Caco-2 (cell line): ENCODE data around the gene DNAJC1. TPM values are rescaled to one million over a fixed set of nuclear protein-coding genes. Genes with fewer than 3 reads are reported as not detected.
"Not testable (repeated sequence)": the region's sequence is repeated elsewhere in the genome, so short reads cannot be mapped to it uniquely, and the experiment has no call there.

Source experiments
- BruUV-seq: library from RNA; stranded (reverse); fragments of 400-500 nt; replicated peaks from 2 replicates; lab custom pipeline; 2021; lab: Mats Ljungman, UMichigan
- CTCF ChIA-PET: fragments of 300-600 bp; sonication (Branson Sonifier 250); formaldehyde crosslinking; loops from one replicate; lab custom pipeline; 2022; ENCODE audit warnings: antibody characterized with exemption; lab: Charles Lee
- POLR2A ChIA-PET: fragments of 300-600 bp; sonication (Branson Sonifier 250); formaldehyde crosslinking; loops from one replicate; lab custom pipeline; 2022; ENCODE audit warnings: antibody characterized with exemption; lab: Charles Lee
- DNase-seq, 2 experiments: peaks; one replicate each; pipeline versions ENCODE4 v3.0.0 to v3.0.0-alpha.2; 2020 to 2022
- H3K27me3 ChIP-seq: replicated peaks from 2 replicates; pipeline ENCODE4 v1.6.0; 2011; ENCODE audit warnings: low read length; ENCODE audit not compliant: control insufficient read depth, insufficient read depth
- H3K36me3 ChIP-seq: 2 replicates; pipeline ENCODE4 v1.5.1; 2011; ENCODE audit warnings: low read length; ENCODE audit not compliant: control insufficient read depth, insufficient read depth
- H3K4me1 ChIP-seq: fragments of 250-450 bp; sonication (Bioruptor Pico); 2 replicates; pipeline ENCODE4 v1.5.1; 2020; ENCODE audit warnings: mild to moderate bottlenecking
- H3K4me3 ChIP-seq: 2 replicates; pipeline ENCODE4 v1.5.1; 2011; ENCODE audit warnings: low read depth, mild to moderate bottlenecking, control low read depth, low read length
- H3K9me3 ChIP-seq: fragments of 250-450 bp; sonication (Bioruptor Pico); 2 replicates; pipeline ENCODE4 v1.5.1; 2020; ENCODE audit warnings: mild to moderate bottlenecking, moderate library complexity
- H3K27ac Mint-ChIP-seq: one replicate; pipeline ENCODE4 v1.8.0; 2022; ENCODE audit warnings: mixed read lengths; ENCODE audit not compliant: unreplicated experiment
- H3K27me3 Mint-ChIP-seq: one replicate; pipeline ENCODE4 v1.8.0; 2022; ENCODE audit warnings: mixed read lengths; ENCODE audit not compliant: insufficient read depth, unreplicated experiment
- H3K36me3 Mint-ChIP-seq: one replicate; pipeline ENCODE4 v1.8.0; 2022; ENCODE audit warnings: mild to moderate bottlenecking, mixed read lengths; ENCODE audit not compliant: insufficient read depth, unreplicated experiment
- H3K4me1 Mint-ChIP-seq: one replicate; pipeline ENCODE4 v1.8.0; 2022; ENCODE audit warnings: low read depth, mixed read lengths; ENCODE audit not compliant: unreplicated experiment
- H3K4me3 Mint-ChIP-seq: one replicate; pipeline ENCODE4 v1.8.0; 2022; ENCODE audit warnings: mild to moderate bottlenecking, moderate library complexity, mixed read lengths; ENCODE audit not compliant: unreplicated experiment
- H3K9me3 Mint-ChIP-seq: one replicate; pipeline ENCODE4 v1.8.0; 2022; ENCODE audit warnings: mixed read lengths; ENCODE audit not compliant: unreplicated experiment
- CTCF ChIP-seq, 2 experiments: fragments of 200-600 bp in 1 of 2; IDR thresholded peaks; 1 replicate in 1 of 2; 2 replicates in 1 of 2; pipeline versions ENCODE4 v1.5.1 to v1.8.0; 2011 to 2022; ENCODE audit warnings: antibody characterized with exemption in 1 of 2, control low read depth in 1 of 2, inconsistent platforms in 1 of 2, low read depth in 1 of 2, low read length in 1 of 2, mild to moderate bottlenecking in 1 of 2, moderate library complexity in 1 of 2; ENCODE audit not compliant: insufficient read depth in 1 of 2, severe bottlenecking in 1 of 2, unreplicated experiment in 1 of 2
- intact Hi-C: fragments of 100-400 bp; cut with micrococcal nuclease; formaldehyde crosslinking; loops from one replicate; pipeline ENCODE4 v1.10.0; 2022; ENCODE audit not compliant: unreplicated experiment
- total RNA-seq: library from RNA; stranded (reverse); gene quantifications from 2 replicates; pipeline ENCODE4 v1.2.3, GENCODE V29; 2022

The DNAJC1 gene
- total RNA-seq, 1 experiment from 2014 or later, result 50.7 TPM

DNA sequence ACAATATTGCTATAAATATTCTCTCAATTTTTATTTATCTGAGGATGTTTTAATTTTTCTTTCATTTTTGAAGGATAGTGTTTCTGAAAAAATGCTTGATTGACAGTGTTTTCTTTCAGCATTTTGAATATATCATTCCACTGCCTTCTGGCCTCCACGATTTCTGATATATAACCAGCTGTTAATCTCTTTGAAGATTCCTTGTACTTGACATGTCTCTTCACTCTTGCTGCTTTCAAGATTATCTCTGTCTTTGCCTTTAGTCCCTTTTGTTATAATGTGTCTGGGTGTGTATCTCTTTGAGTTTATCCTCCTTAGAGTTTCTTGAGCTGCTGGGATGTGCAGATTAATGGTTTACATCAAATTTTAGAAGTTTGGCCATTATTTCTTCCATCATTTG lies 22.8 kb upstream of the DNAJC1 start:
- POLR2A ChIA-PET, result no interaction called here
- DNase-seq, result no peak
- no peak overlapping the region for H3K4me3 Mint-ChIP-seq
- H3K9me3 Mint-ChIP-seq, result peaks cover 26% of the 10 kb centered on the region
- Histone ChIP-seq H3K4me3 (no peak overlapping the region), H3K36me3 (no peaks in the 10 kb centered on the region), H3K27me3 (no peaks in the 10 kb centered on the region), H3K9me3 (peaks cover 4% of the 10 kb centered on the region; the same call in 1 of the 2 replicates), H3K4me1 (no peaks in the 10 kb centered on the region)
- BruUV-seq, result no TSS peak
- no peak for TF ChIP-seq CTCF (IDR thresholded peaks at IDR 0.05; ENCODE audit: insufficient read depth in 1 of 2, low read depth in 1 of 2, low read length in 1 of 2, severe bottlenecking in 1 of 2, unreplicated experiment in 1 of 2)
- CTCF ChIA-PET, result no interaction called here
- no peak overlapping the region for H3K27ac Mint-ChIP-seq
- peaks cover 15% of the 10 kb centered on the region for H3K27me3 Mint-ChIP-seq
- intact Hi-C loops, result no loop called here
- H3K4me1 Mint-ChIP-seq, result peaks cover 7% of the 10 kb centered on the region
- H3K36me3 Mint-ChIP-seq, result no peaks in the 10 kb centered on the region

DNA sequence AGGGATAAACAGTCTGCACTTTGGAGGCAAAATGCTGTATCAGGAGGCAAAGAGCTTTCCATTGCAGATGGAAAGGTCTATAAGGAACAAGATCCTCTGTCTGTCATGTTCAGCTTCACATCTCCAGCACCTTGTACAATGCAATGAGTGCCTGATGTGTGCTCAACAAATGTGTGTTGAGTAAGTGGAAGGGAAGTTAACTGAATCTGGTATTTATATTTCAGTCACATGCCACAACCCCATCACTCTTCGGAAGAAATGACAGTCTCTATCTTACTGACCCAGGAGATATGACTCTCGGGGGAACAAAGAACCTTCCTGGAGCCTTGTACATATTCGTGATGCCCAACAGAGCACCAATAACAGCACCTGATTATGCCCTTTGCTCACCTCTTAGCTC lies 20.0 kb upstream of the DNAJC1 start:
- CTCF ChIA-PET, result no interaction called here
- DNase-seq, result no peak
- Histone ChIP-seq H3K27me3 (no peaks in the 10 kb centered on the region), H3K36me3 (no peaks in the 10 kb centered on the region), H3K4me3 (no peak overlapping the region), H3K4me1 (no peaks in the 10 kb centered on the region), H3K9me3 (0 out of 2 replicates have a peak, but pooled peaks cover 6% of the 10 kb centered on the region)
- POLR2A ChIA-PET, result interaction anchor here (0.6 to 0.7 kb wide), 2 partner anchors 20 to 403 kb away, joined by 3 to 7 read pairs; partner anchors contain the start of gene DNAJC1
- no peak overlapping the region for H3K4me3 Mint-ChIP-seq
- H3K36me3 Mint-ChIP-seq, result no peaks in the 10 kb centered on the region
- H3K27ac Mint-ChIP-seq, result no peak overlapping the region
- peaks cover 9% of the 10 kb centered on the region for H3K27me3 Mint-ChIP-seq
- TF ChIP-seq CTCF (IDR thresholded peaks at IDR 0.05; ENCODE audit: insufficient read depth in 1 of 2, low read depth in 1 of 2, low read length in 1 of 2, severe bottlenecking in 1 of 2, unreplicated experiment in 1 of 2), result no peak
- H3K4me1 Mint-ChIP-seq, result no peaks in the 10 kb centered on the region
- no TSS peak for BruUV-seq
- intact Hi-C loops, result no loop called here
- peaks cover 29% of the 10 kb centered on the region for H3K9me3 Mint-ChIP-seq

- ChIA-PET CTCF (no interaction called here), POLR2A (no interaction called here)
- H3K4me3 ChIP-seq, result no peak overlapping the region
- DNase-seq, result no peak
- H3K9me3 ChIP-seq, result peaks cover 8% of the 10 kb centered on the region; the same call in 1 of the 2 replicates
- Mint-ChIP-seq H3K27ac (no peak overlapping the region), H3K9me3 (peaks cover 29% of the 10 kb centered on the region), H3K4me3 (no peak overlapping the region), H3K36me3 (no peaks in the 10 kb centered on the region), H3K27me3 (peaks cover 7% of the 10 kb centered on the region), H3K4me1 (peaks cover 7% of the 10 kb centered on the region)
- peaks cover 6% of the 10 kb centered on the region for H3K4me1 ChIP-seq
- no peaks in the 10 kb centered on the region for H3K36me3 ChIP-seq
- no TSS peak for BruUV-seq
- intact Hi-C loops, result no loop called here
- no peak for TF ChIP-seq CTCF (IDR thresholded peaks at IDR 0.05; ENCODE audit: insufficient read depth in 1 of 2, low read depth in 1 of 2, low read length in 1 of 2, severe bottlenecking in 1 of 2, unreplicated experiment in 1 of 2)
- no peaks in the 10 kb centered on the region for H3K27me3 ChIP-seq
Observed at GRCh38 chr10:22022257-22023032, 18.9 kb upstream of the DNAJC1 start.

- POLR2A ChIA-PET, BruUV-seq: not testable (repeated sequence)
Observed at GRCh38 chr10:22021144-22021543, 17.6 kb upstream of the DNAJC1 start.

More at GRCh38 chr10:22021144-22021543, 17.6 kb upstream of the DNAJC1 start:
- H3K9me3 Mint-ChIP-seq, result peaks cover 29% of the 10 kb centered on the region
- intact Hi-C loops, H3K27ac Mint-ChIP-seq, DNase-seq, H3K36me3 ChIP-seq, H3K9me3 ChIP-seq, H3K36me3 Mint-ChIP-seq, H3K27me3 ChIP-seq, H3K4me3 Mint-ChIP-seq, CTCF ChIA-PET, H3K4me3 ChIP-seq, H3K27me3 Mint-ChIP-seq: not testable (repeated sequence)
- H3K4me1 ChIP-seq, result peaks cover 10% of the 10 kb centered on the region
- peaks cover 12% of the 10 kb centered on the region for H3K4me1 Mint-ChIP-seq
